ENCODE measurements around the gene STPG4.

Gene STPG4

GRCh38 chr2:47037678-47038077, 117.4 kb downstream of the STPG4 start:
- DNase-seq, result no peak

Data from anterior cingulate cortex (tissue), 58 donors.